HepG2 (cell line): ENCODE measurements around the gene WNK4.

Experiments
- BRF2 ChIP-seq: sonication (generic); formaldehyde crosslinking; IDR thresholded peaks from 2 replicates; pipeline ENCODE4 v1.8.1; 2022; ENCODE audit warnings: mild to moderate bottlenecking, missing genetic modification reagents
- CTCF ChIP-seq: sonication (generic); formaldehyde crosslinking; IDR thresholded peaks from 2 replicates; pipeline ENCODE4 v1.5.0; 2020; ENCODE audit warnings: mild to moderate bottlenecking, missing genetic modification reagents, moderate library complexity
- EZH2 ChIP-seq: conservative IDR thresholded peaks from 2 replicates; pipeline ENCODE4 v1.6.1; 2012; ENCODE audit warnings: mild to moderate bottlenecking, low read depth, low read length, moderate library complexity
- JUN ChIP-seq: sonication (generic); formaldehyde crosslinking; IDR thresholded peaks from 2 replicates; pipeline ENCODE4 v1.4.0; 2020; ENCODE audit warnings: mild to moderate bottlenecking, missing genetic modification reagents
- MED8 ChIP-seq: sonication (generic); formaldehyde crosslinking; IDR thresholded peaks from 2 replicates; pipeline ENCODE4 v1.8.1; 2023; ENCODE audit warnings: mild to moderate bottlenecking, missing genetic modification reagents; ENCODE audit not compliant: insufficient replicate concordance
- NCOA1 ChIP-seq: sonication (generic); formaldehyde crosslinking; IDR thresholded peaks from 2 replicates; pipeline ENCODE4 v1.9.0; 2021; ENCODE audit warnings: missing genetic modification reagents
- NR2F6 ChIP-seq, 2 experiments: IDR thresholded peaks; 2 replicates each; pipeline ENCODE4 v1.6.1; 2016; ENCODE audit warnings: antibody characterized with exemption in 1 of 2, mild to moderate bottlenecking in 1 of 2
- POLR2AphosphoS5 ChIP-seq: IDR thresholded peaks from 2 replicates; pipeline ENCODE4 v1.6.1; 2012; ENCODE audit warnings: low read depth, low read length
- REST ChIP-seq, 2 experiments: IDR thresholded peaks; 2 replicates each; pipeline ENCODE4 v1.6.1; 2011 to 2012; ENCODE audit warnings: low read length in 2 of 2, borderline replicate concordance in 1 of 2, low read depth in 1 of 2, mild to moderate bottlenecking in 1 of 2, moderate library complexity in 1 of 2
- SAP130 ChIP-seq: IDR thresholded peaks from 2 replicates; pipeline ENCODE4 v1.6.1; 2016; ENCODE audit warnings: low read depth
- SUZ12 ChIP-seq: fragments of 150-350 bp; IDR thresholded peaks from 2 replicates; pipeline ENCODE4 v1.6.1; 2014; ENCODE audit warnings: low read depth, low read length
- ZNF780A ChIP-seq: sonication (generic); formaldehyde crosslinking; IDR thresholded peaks from 2 replicates; pipeline ENCODE4 v1.8.0; 2022; ENCODE audit warnings: mild to moderate bottlenecking, missing genetic modification reagents, moderate library complexity
- ZSCAN25 ChIP-seq: sonication (generic); formaldehyde crosslinking; IDR thresholded peaks from 2 replicates; pipeline ENCODE4 v1.8.0; 2022; ENCODE audit warnings: mild to moderate bottlenecking, missing genetic modification reagents
- TF ChIP-seq, protein P1 (sequence below): sonication (generic); formaldehyde crosslinking; IDR thresholded peaks from 2 replicates; pipeline ENCODE4 v1.5.0; 2020; ENCODE audit warnings: mild to moderate bottlenecking, missing genetic modification reagents

- no peak for TF ChIP-seq MED8
- no peak for TF ChIP-seq SUZ12
- TF ChIP-seq, protein P1, sequence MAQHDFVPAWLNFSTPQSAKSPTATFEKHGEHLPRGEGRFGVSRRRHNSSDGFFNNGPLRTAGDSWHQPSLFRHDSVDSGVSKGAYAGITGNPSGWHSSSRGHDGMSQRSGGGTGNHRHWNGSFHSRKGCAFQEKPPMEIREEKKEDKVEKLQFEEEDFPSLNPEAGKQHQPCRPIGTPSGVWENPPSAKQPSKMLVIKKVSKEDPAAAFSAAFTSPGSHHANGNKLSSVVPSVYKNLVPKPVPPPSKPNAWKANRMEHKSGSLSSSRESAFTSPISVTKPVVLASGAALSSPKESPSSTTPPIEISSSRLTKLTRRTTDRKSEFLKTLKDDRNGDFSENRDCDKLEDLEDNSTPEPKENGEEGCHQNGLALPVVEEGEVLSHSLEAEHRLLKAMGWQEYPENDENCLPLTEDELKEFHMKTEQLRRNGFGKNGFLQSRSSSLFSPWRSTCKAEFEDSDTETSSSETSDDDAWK, result no peak
- no peak for TF ChIP-seq NR2F6 (IDR thresholded peaks at IDR 0.05)
- peak; percentile 17; the same call in 1 of the 2 replicates for TF ChIP-seq NR2F6 (CRISPR knock-in tag; IDR thresholded peaks at IDR 0.05)
- TF ChIP-seq NCOA1, result no peak
- TF ChIP-seq POLR2AphosphoS5, result no peak
- peak; percentile 56; the same call in 1 of the 2 replicates for TF ChIP-seq SAP130
- no peak for TF ChIP-seq ZNF780A (CRISPR knock-in tag)
- no peak for TF ChIP-seq BRF2 (CRISPR knock-in tag)
- peak; percentile 97 for TF ChIP-seq CTCF (CRISPR knock-in tag)
- TF ChIP-seq EZH2, result no peak
- TF ChIP-seq REST (IDR thresholded peaks at IDR 0.05; ENCODE audit: borderline replicate concordance in 1 of 2, low read depth in 1 of 2, low read length in 2 of 2), result no peak
- no peak for TF ChIP-seq ZSCAN25 (CRISPR knock-in tag)
- TF ChIP-seq JUN (CRISPR knock-in tag), result no peak
Observed at GRCh38 chr17:42843358-42843934, 63.0 kb downstream of the WNK4 start.
